GM21528 (cell line): Measurements from ENCODE around the gene CDKN2AIP.

Experiments used
- ATAC-seq: cut with Tn5 transposase; IDR thresholded peaks from one replicate; pipeline ENCODE4 v1.9.1; 2021; ENCODE audit warnings: mild to moderate bottlenecking, moderate library complexity; ENCODE audit not compliant: unreplicated experiment, low FRiP score

CDKN2AIP gene

GRCh38 chr4:183444214-183445096 is at the start of gene CDKN2AIP:
TSS of gene CDKN2AIP (plus strand) at chr4:183444636. CDS start at chr4:183444798, 162 bp downstream.
- ATAC-seq: peak; percentile 93

- no peak for ATAC-seq
These were observed 49.0 kb upstream of the CDKN2AIP start for GRCh38 chr4:183395395-183395794.

- no peak for ATAC-seq
These were observed 48.2 kb upstream of the CDKN2AIP start for GRCh38 chr4:183396227-183396637.

GRCh38 chr4:183397741-183398297 is 46.6 kb upstream of the CDKN2AIP start:
- ATAC-seq: no peak

- ATAC-seq: peak; percentile 93
These were observed 45.9 kb upstream of the CDKN2AIP start for GRCh38 chr4:183398298-183399125.

GRCh38 chr4:183399126-183399522 is 45.3 kb upstream of the CDKN2AIP start:
- ATAC-seq: no peak

- no peak for ATAC-seq
These were observed 44.8 kb upstream of the CDKN2AIP start for GRCh38 chr4:183399616-183400015.

- no peak for ATAC-seq
These were observed 44.4 kb upstream of the CDKN2AIP start for GRCh38 chr4:183400035-183400434.

- ATAC-seq: no peak
These were observed 43.0 kb upstream of the CDKN2AIP start for GRCh38 chr4:183401473-183401872.

- no peak for ATAC-seq
These were observed 41.7 kb upstream of the CDKN2AIP start for GRCh38 chr4:183402771-183403170.

GRCh38 chr4:183403486-183403885 is 41.0 kb upstream of the CDKN2AIP start:
- no peak for ATAC-seq

- ATAC-seq: no peak
These were observed 40.5 kb upstream of the CDKN2AIP start for GRCh38 chr4:183403961-183404360.

GRCh38 chr4:183405303-183405702 is 39.1 kb upstream of the CDKN2AIP start:
- no peak for ATAC-seq

- ATAC-seq: peak; percentile 97
These were observed 37.3 kb upstream of the CDKN2AIP start for GRCh38 chr4:183407128-183407585.

GRCh38 chr4:183407635-183408464 is 36.6 kb upstream of the CDKN2AIP start:
- no peak for ATAC-seq

GRCh38 chr4:183408796-183409195 is 35.6 kb upstream of the CDKN2AIP start:
- no peak for ATAC-seq

GRCh38 chr4:183409483-183409882 is 35.0 kb upstream of the CDKN2AIP start:
- ATAC-seq: no peak

- no peak for ATAC-seq
These were observed 34.5 kb upstream of the CDKN2AIP start for GRCh38 chr4:183409934-183410333.

GRCh38 chr4:183411291-183411861 is 33.1 kb upstream of the CDKN2AIP start:
- ATAC-seq: peak; percentile 55

- no peak for ATAC-seq
These were observed 31.6 kb upstream of the CDKN2AIP start for GRCh38 chr4:183412821-183413220.
